HepG2 (cell line): Measurements from ENCODE around the gene SLC7A10. TPM values are rescaled to one million over a fixed set of nuclear protein-coding genes. Genes with fewer than 3 reads are reported as not detected.

Experiments used
- ELF3 ChIP-seq: IDR thresholded peaks from 2 replicates; pipeline ENCODE4 v1.6.1; 2016; ENCODE audit warnings: missing genetic modification reagents, missing compliant biosample characterization
- FOSL1 ChIP-seq: sonication (generic); formaldehyde crosslinking; IDR thresholded peaks from 2 replicates; pipeline ENCODE4 v1.9.0; 2021; ENCODE audit warnings: missing genetic modification reagents, borderline replicate concordance
- GABPB1 ChIP-seq: IDR thresholded peaks from 2 replicates; pipeline ENCODE4 v1.6.1; 2016; ENCODE audit warnings: mild to moderate bottlenecking, missing genetic modification reagents, moderate library complexity, missing compliant biosample characterization
- HMG20B ChIP-seq: conservative IDR thresholded peaks from 2 replicates; pipeline ENCODE4 v1.6.1; 2016; ENCODE audit warnings: missing genetic modification reagents, missing compliant biosample characterization
- JUN ChIP-seq: sonication (generic); formaldehyde crosslinking; IDR thresholded peaks from 2 replicates; pipeline ENCODE4 v1.4.0; 2020; ENCODE audit warnings: mild to moderate bottlenecking, missing genetic modification reagents
- JUNB ChIP-seq: sonication (generic); formaldehyde crosslinking; IDR thresholded peaks from 2 replicates; pipeline ENCODE4 v1.8.0; 2022; ENCODE audit warnings: missing genetic modification reagents, mild to moderate bottlenecking, borderline replicate concordance
- MXD3 ChIP-seq: IDR thresholded peaks from 2 replicates; pipeline ENCODE4 v1.6.1; 2016; ENCODE audit warnings: mild to moderate bottlenecking, missing biosample characterization, missing genetic modification reagents
- PAXIP1 ChIP-seq: sonication (generic); formaldehyde crosslinking; conservative IDR thresholded peaks from 2 replicates; pipeline ENCODE4 v1.4.0; 2020; ENCODE audit warnings: mild to moderate bottlenecking, missing genetic modification reagents, moderate library complexity
- TBP ChIP-seq: sonication (generic); formaldehyde crosslinking; IDR thresholded peaks from 2 replicates; pipeline ENCODE4 v1.5.0; 2020; ENCODE audit warnings: missing genetic modification reagents
- TBX3 ChIP-seq: fragments of 450-650 bp; IDR thresholded peaks from 2 replicates; pipeline ENCODE4 v1.6.1; 2017; ENCODE audit warnings: antibody characterized with exemption, mild to moderate bottlenecking, inconsistent platforms, borderline replicate concordance
- ZBTB26 ChIP-seq: IDR thresholded peaks from 2 replicates; pipeline ENCODE4 v1.6.1; 2016; ENCODE audit warnings: missing compliant biosample characterization, missing genetic modification reagents, borderline replicate concordance
- ZBTB8A ChIP-seq: sonication (generic); formaldehyde crosslinking; IDR thresholded peaks from 2 replicates; pipeline ENCODE4 v1.4.0; 2020; ENCODE audit warnings: mild to moderate bottlenecking, low read depth, missing genetic modification reagents, borderline replicate concordance
- ZEB1 ChIP-seq: IDR thresholded peaks from 2 replicates; pipeline ENCODE4 v1.6.1; 2012; ENCODE audit warnings: mild to moderate bottlenecking, low read depth, inconsistent platforms; ENCODE audit not compliant: insufficient replicate concordance
- ZGPAT ChIP-seq: IDR thresholded peaks from 2 replicates; pipeline ENCODE4 v1.6.1; 2016; ENCODE audit warnings: mild to moderate bottlenecking
- ZNF263 ChIP-seq: sonication (generic); formaldehyde crosslinking; IDR thresholded peaks from 2 replicates; pipeline ENCODE4 v1.4.0; 2020; ENCODE audit warnings: missing genetic modification reagents
- ZNF430 ChIP-seq: sonication (generic); formaldehyde crosslinking; IDR thresholded peaks from 2 replicates; pipeline ENCODE4 v1.9.0; 2021; ENCODE audit warnings: mild to moderate bottlenecking, missing genetic modification reagents
- ZNF446 ChIP-seq: sonication (generic); formaldehyde crosslinking; IDR thresholded peaks from 2 replicates; pipeline ENCODE4 v1.5.0; 2020; ENCODE audit warnings: mild to moderate bottlenecking, missing genetic modification reagents
- ZNF496 ChIP-seq: sonication (generic); formaldehyde crosslinking; IDR thresholded peaks from 2 replicates; pipeline ENCODE4 v1.8.1; 2023; ENCODE audit warnings: mild to moderate bottlenecking, moderate library complexity, missing genetic modification reagents; ENCODE audit not compliant: insufficient replicate concordance
- ZNF562 ChIP-seq: sonication (generic); formaldehyde crosslinking; IDR thresholded peaks from 2 replicates; pipeline ENCODE4 v1.8.0; 2022; ENCODE audit warnings: missing genetic modification reagents, borderline replicate concordance
- ZNF639 ChIP-seq: conservative IDR thresholded peaks from 2 replicates; pipeline ENCODE4 v1.6.1; 2018; ENCODE audit warnings: missing genetic modification reagents
- ZNF816 ChIP-seq: sonication (generic); formaldehyde crosslinking; IDR thresholded peaks from 2 replicates; pipeline ENCODE4 v1.8.0; 2022; ENCODE audit warnings: missing genetic modification reagents, mild to moderate bottlenecking, borderline replicate concordance
- ZSCAN5A ChIP-seq: sonication (generic); formaldehyde crosslinking; IDR thresholded peaks from 2 replicates; pipeline ENCODE4 v1.8.0; 2022; ENCODE audit warnings: mild to moderate bottlenecking, missing genetic modification reagents, borderline replicate concordance
- polyA plus RNA-seq, 8 experiments: library from polyadenylated mRNA; depleted of rRNA in 3 of 8; stranded (reverse) in 7 of 8; unstranded in 1 of 8; fragments of >200 nt; fragmentation: Illumina TruSeq in 4 of 8; extraction: Trizol in 4 of 8; gene quantifications; 2 replicates each; pipeline versions ENCODE4 v1.2.1 to v1.2.3, GENCODE V29; 2011 to 2016; ENCODE audit warnings: low read depth in 4 of 8, missing spikeins in 1 of 8, mixed read lengths in 1 of 8; ENCODE audit not compliant: insufficient read depth in 1 of 8
- total RNA-seq, 5 experiments: library from RNA; depleted of rRNA; stranded (reverse); fragments of >200 nt; fragmentation: Illumina TruSeq; extraction: Trizol; gene quantifications; 2 replicates each; pipeline ENCODE4 v1.2.3, GENCODE V29; 2016; ENCODE audit warnings: low read depth in 1 of 5

SLC7A10 gene
- total and polyA plus RNA-seq, 2 of the 13 experiments (the other 11 are each of a cell fraction or from before 2014, with no cell fraction given), result 1.1 to 2.2 TPM

- 0 out of 2 replicates have a peak, but pooled peaks have one; percentile 18 for TF ChIP-seq ZBTB26 (CRISPR knock-in tag)
- peak; percentile 24; the same call in 1 of the 2 replicates for TF ChIP-seq ELF3
- no peak for TF ChIP-seq JUNB (CRISPR knock-in tag)
- TF ChIP-seq ZGPAT (CRISPR knock-in tag), result no peak
- TF ChIP-seq ZNF816, result no peak
- no peak for TF ChIP-seq ZNF562 (CRISPR knock-in tag)
- no peak for TF ChIP-seq ZNF446 (CRISPR knock-in tag)
- no peak for TF ChIP-seq GABPB1 (CRISPR knock-in tag)
- no peak for TF ChIP-seq ZNF430 (CRISPR knock-in tag)
- TF ChIP-seq ZNF263 (CRISPR knock-in tag), result no peak; the same call in 1 of the 2 replicates
- TF ChIP-seq TBX3, result no peak
- no peak for TF ChIP-seq JUN (CRISPR knock-in tag)
- no peak for TF ChIP-seq HMG20B (CRISPR knock-in tag)
- no peak for TF ChIP-seq TBP (CRISPR knock-in tag)
- TF ChIP-seq ZEB1, result peak; percentile 82
- TF ChIP-seq MXD3 (CRISPR knock-in tag), result no peak
- TF ChIP-seq FOSL1 (CRISPR knock-in tag), result no peak
- peak; percentile 71 for TF ChIP-seq PAXIP1 (CRISPR knock-in tag)
- TF ChIP-seq ZNF639 (CRISPR knock-in tag), result no peak
- TF ChIP-seq ZSCAN5A (CRISPR knock-in tag), result no peak
- TF ChIP-seq ZNF496 (CRISPR knock-in tag), result no peak
- TF ChIP-seq ZBTB8A (CRISPR knock-in tag), result no peak
Measured at GRCh38 chr19:33248553-33248953, 22.9 kb upstream of the SLC7A10 start (continued).
